ENCODE measurements around the gene PIEZO2. TPM values are rescaled to one million over a fixed set of nuclear protein-coding genes. Genes with fewer than 3 reads are reported as not detected.
"Not testable (repeated sequence)": the region's sequence is repeated elsewhere in the genome, so short reads cannot be mapped to it uniquely, and the experiment has no call there.

Gene PIEZO2
- total RNA-seq, 3 donors from 2014 or later (not counting 1 experiment from before 2014, with no cell fraction given): not detected

DNA sequence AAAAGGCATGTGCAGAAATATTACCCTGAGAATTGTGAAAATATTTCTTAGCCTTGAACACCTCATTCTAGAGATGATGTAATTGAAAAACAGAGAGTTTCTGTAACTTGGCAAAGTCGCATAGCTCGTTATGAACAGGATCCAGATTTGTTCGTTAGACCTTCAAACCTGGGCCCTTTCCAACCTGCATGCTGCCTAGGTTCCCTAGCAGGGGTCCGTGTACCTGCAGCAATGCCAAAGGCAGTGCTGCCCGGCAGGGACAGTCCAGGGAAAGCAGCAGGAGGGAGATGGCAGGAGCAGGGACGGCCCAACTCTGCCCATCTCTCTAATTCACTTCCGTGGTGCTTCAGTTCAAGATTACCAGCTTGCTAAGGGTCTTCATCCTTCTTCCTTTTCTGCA lies 12.0 kb downstream of the PIEZO2 start:
- no peak for DNase-seq
- Histone ChIP-seq H3K27ac (ENCODE audit: low read length) (no peak overlapping the region), H3K4me3 (ENCODE audit: low read length) (no peak overlapping the region), H3K36me3 (ENCODE audit: control insufficient read depth, insufficient read depth, low read length) (no peaks in the 10 kb centered on the region), H3K27me3 (ENCODE audit: control insufficient read depth, insufficient read depth, low read length) (no peaks in the 10 kb centered on the region), H3K4me1 (ENCODE audit: control insufficient read depth, insufficient read depth, low read length) (no peaks in the 10 kb centered on the region), H3K9me3 (ENCODE audit: control insufficient read depth, insufficient read depth, low read length) (no peaks in the 10 kb centered on the region)
- no peak overlapping the region for H3K27ac Mint-ChIP-seq
- WGBS (ENCODE audit: insufficient coverage): 73% methylated on average over 7 of the region's 7 CpGs
- TF ChIP-seq, protein P1, sequence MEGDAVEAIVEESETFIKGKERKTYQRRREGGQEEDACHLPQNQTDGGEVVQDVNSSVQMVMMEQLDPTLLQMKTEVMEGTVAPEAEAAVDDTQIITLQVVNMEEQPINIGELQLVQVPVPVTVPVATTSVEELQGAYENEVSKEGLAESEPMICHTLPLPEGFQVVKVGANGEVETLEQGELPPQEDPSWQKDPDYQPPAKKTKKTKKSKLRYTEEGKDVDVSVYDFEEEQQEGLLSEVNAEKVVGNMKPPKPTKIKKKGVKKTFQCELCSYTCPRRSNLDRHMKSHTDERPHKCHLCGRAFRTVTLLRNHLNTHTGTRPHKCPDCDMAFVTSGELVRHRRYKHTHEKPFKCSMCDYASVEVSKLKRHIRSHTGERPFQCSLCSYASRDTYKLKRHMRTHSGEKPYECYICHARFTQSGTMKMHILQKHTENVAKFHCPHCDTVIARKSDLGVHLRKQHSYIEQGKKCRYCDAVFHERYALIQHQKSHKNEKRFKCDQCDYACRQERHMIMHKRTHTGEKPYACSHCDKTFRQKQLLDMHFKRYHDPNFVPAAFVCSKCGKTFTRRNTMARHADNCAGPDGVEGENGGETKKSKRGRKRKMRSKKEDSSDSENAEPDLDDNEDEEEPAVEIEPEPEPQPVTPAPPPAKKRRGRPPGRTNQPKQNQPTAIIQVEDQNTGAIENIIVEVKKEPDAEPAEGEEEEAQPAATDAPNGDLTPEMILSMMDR (IDR thresholded peaks at IDR 0.05): no peak
- peaks cover 0 to 3% of the 10 kb centered on the region in 2 donors for H3K27me3 Mint-ChIP-seq (ENCODE audit: low read depth in 2 of 2)
- H3K36me3 Mint-ChIP-seq: no peaks in the 10 kb centered on the region
- peaks cover 0 to 3% of the 10 kb centered on the region in 2 donors for H3K9me3 Mint-ChIP-seq
- intact Hi-C loops (cut with micrococcal nuclease): no loop called here
- no peak overlapping the region for H3K4me3 Mint-ChIP-seq
- H3K4me1 Mint-ChIP-seq: no peaks in the 10 kb centered on the region
- ATAC-seq: no peak

DNA sequence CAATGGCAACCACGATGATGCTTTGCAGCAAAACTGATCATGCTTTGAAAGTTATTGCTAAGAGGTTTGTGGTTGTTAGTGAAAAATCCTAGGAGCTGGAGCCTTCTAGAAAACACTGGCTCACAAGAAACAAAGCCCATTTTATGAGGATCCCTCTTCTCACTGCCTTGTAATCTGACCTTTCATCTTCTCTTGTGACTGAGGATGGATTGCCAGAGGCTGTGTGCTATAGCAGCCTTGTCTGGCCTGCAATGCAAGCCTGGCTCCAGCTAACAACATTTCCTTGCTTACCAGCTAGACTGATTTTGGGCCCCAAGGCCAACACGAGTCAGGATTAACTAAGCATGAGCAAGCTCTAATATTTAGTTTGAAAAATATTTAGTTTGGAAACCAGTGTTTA lies 13.1 kb downstream of the PIEZO2 start:
- no peak overlapping the region for H3K4me3 Mint-ChIP-seq
- intact Hi-C loops (cut with micrococcal nuclease): no loop called here

DNA sequence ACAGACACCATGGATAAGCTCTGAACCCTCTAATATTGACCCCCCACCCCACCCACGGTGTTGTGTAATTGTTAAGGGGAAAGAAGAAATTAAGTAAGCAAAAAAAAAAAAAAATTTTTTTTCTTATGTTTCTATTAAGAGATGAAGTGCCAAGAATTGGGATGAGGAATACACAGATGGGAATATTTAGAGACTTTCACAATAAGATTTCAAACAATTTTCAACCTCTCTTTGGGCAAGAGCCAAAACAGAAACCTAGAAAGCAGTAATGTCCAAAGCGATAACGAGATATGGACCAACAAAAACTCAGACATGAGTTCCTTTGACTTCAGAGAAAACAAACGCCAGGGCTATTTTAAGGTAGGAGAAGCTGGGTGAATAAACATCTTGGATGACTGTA lies 14.4 kb downstream of the PIEZO2 start:
- H3K4me3 ChIP-seq (ENCODE audit: low read length): no peak overlapping the region
- Mint-ChIP-seq H3K27me3 (ENCODE audit: low read depth in 2 of 2) (no peaks in the 10 kb centered on the region), H3K27ac (no peak overlapping the region), H3K4me3 (no peak overlapping the region), H3K36me3 (no peaks in the 10 kb centered on the region), H3K9me3 (peaks cover 0 to 2% of the 10 kb centered on the region in 2 donors), H3K4me1 (no peaks in the 10 kb centered on the region)
- H3K4me1 ChIP-seq (ENCODE audit: control insufficient read depth, insufficient read depth, low read length): no peaks in the 10 kb centered on the region
- no peak overlapping the region for H3K27ac ChIP-seq (ENCODE audit: low read length)
- intact Hi-C loops (cut with micrococcal nuclease): no loop called here
- TF ChIP-seq, protein P1 (IDR thresholded peaks at IDR 0.05): no peak
- no peaks in the 10 kb centered on the region for H3K27me3 ChIP-seq (ENCODE audit: control insufficient read depth, insufficient read depth, low read length)
- DNase-seq (no peak), ATAC-seq (no peak)
- H3K9me3 ChIP-seq (ENCODE audit: control insufficient read depth, insufficient read depth, low read length): no peaks in the 10 kb centered on the region
- no peaks in the 10 kb centered on the region for H3K36me3 ChIP-seq (ENCODE audit: control insufficient read depth, insufficient read depth, low read length)
- 87% methylated on average over 3 of the region's 4 CpGs for WGBS (ENCODE audit: insufficient coverage)

More for the DNA sequence above, 13.1 kb downstream of the PIEZO2 start:
- no peak overlapping the region for H3K4me3 ChIP-seq (ENCODE audit: low read length)
- no peak overlapping the region for H3K27ac ChIP-seq (ENCODE audit: low read length)
- Mint-ChIP-seq H3K4me1 (no peaks in the 10 kb centered on the region), H3K36me3 (no peaks in the 10 kb centered on the region), H3K9me3 (peaks cover 0 to 5% of the 10 kb centered on the region in 2 donors), H3K27me3 (ENCODE audit: low read depth in 2 of 2) (peaks cover 0 to 3% of the 10 kb centered on the region in 2 donors), H3K27ac (no peak overlapping the region)
- H3K36me3 ChIP-seq (ENCODE audit: control insufficient read depth, insufficient read depth, low read length): no peaks in the 10 kb centered on the region
- WGBS (ENCODE audit: insufficient coverage): 69% methylated on average over 2 of the region's 2 CpGs
- TF ChIP-seq, protein P1 (IDR thresholded peaks at IDR 0.05): no peak
- DNase-seq (no peak), ATAC-seq (no peak)
- H3K9me3 ChIP-seq (ENCODE audit: control insufficient read depth, insufficient read depth, low read length): no peaks in the 10 kb centered on the region
- H3K4me1 ChIP-seq (ENCODE audit: control insufficient read depth, insufficient read depth, low read length): no peaks in the 10 kb centered on the region
- no peaks in the 10 kb centered on the region for H3K27me3 ChIP-seq (ENCODE audit: control insufficient read depth, insufficient read depth, low read length)

DNA sequence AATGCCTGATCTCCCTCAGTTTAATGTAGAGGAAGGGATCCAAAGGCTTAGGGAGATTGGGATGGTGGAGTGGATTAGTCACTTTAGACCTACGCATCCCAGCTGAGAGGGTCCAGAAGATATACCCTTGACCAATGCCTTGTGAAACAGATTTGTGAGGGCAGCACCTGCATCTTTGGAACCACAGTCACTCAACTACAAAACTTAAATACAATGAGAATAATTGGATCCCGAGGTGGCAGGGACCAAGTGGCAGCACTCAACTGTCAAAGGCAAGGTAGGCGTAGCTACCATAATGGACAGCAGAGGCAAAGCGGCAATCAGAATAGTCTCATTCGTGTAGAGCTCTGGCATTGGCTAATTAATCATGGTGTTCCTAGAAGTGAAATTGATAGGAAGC lies 20.3 kb downstream of the PIEZO2 start:
- DNase-seq; H3K4me3 Mint-ChIP-seq; H3K9me3 Mint-ChIP-seq; H3K36me3 Mint-ChIP-seq; H3K9me3 ChIP-seq (ENCODE audit: control insufficient read depth, insufficient read depth, low read length); H3K27ac Mint-ChIP-seq; intact Hi-C loops (cut with micrococcal nuclease); H3K36me3 ChIP-seq (ENCODE audit: control insufficient read depth, insufficient read depth, low read length); H3K4me1 ChIP-seq (ENCODE audit: control insufficient read depth, insufficient read depth, low read length); ATAC-seq; H3K27me3 Mint-ChIP-seq (ENCODE audit: low read depth in 2 of 2); H3K4me1 Mint-ChIP-seq; H3K27ac ChIP-seq (ENCODE audit: low read length); H3K4me3 ChIP-seq (ENCODE audit: low read length); H3K27me3 ChIP-seq (ENCODE audit: control insufficient read depth, insufficient read depth, low read length): not testable (repeated sequence)
- 94% methylated on average over 5 of the region's 5 CpGs for WGBS (ENCODE audit: insufficient coverage)
